Measurements from ENCODE around the gene SLC10A6. TPM values are rescaled to one million over a fixed set of nuclear protein-coding genes. Genes with fewer than 3 reads are reported as not detected.

Gene SLC10A6
- total and polyA plus RNA-seq, 9 of the 15 experiments (the other 6 are each of a cell fraction or from before 2014, with no cell fraction given) = not detected

GRCh38 chr4:86857341-86858052 lies 8.3 kb upstream of the SLC10A6 start (continued):
- TF ChIP-seq ZBTB33 (CRISPR knock-in tag; IDR thresholded peaks at IDR 0.05) (no peak), BCOR (IDR thresholded peaks at IDR 0.05) (no peak), ESRRA (IDR thresholded peaks at IDR 0.05; ENCODE audit: borderline replicate concordance, low read depth) (no peak), ZZZ3 (IDR thresholded peaks at IDR 0.05) (no peak)

GRCh38 chr4:86856896-86857295 lies 7.7 kb upstream of the SLC10A6 start:
- CTCF ChIA-PET (ENCODE audit: low intra/inter-chr PET ratio) = no interaction called here
- POLR2A ChIA-PET = no interaction called here

More at GRCh38 chr4:86856896-86857295, 7.7 kb upstream of the SLC10A6 start:
- intact Hi-C loops (cut with micrococcal nuclease) (no loop called here), in situ Hi-C loops (cut with MboI) (no loop called here)
- TF ChIP-seq TRIM24 (IDR thresholded peaks at IDR 0.05) (no peak), ARHGAP35 (IDR thresholded peaks at IDR 0.05; ENCODE audit: partially characterized antibody) (no peak), ZNF583 (CRISPR knock-in tag; IDR thresholded peaks at IDR 0.05) (no peak), SRSF1 (IDR thresholded peaks at IDR 0.05; ENCODE audit: low read depth, low read length) (no peak), IRF2 (CRISPR knock-in tag; IDR thresholded peaks at IDR 0.05) (no peak), KDM2B (CRISPR knock-in tag; IDR thresholded peaks at IDR 0.05) (no peak), USF1 (CRISPR knock-in tag; IDR thresholded peaks at IDR 0.05) (no peak), MAFK (IDR thresholded peaks at IDR 0.05; ENCODE audit: low read length) (no peak), ELF4 (CRISPR knock-in tag; IDR thresholded peaks at IDR 0.05) (no peak), LEF1 (IDR thresholded peaks at IDR 0.05) (no peak)
- Histone ChIP-seq H3K9me1 (ENCODE audit: control insufficient read depth, insufficient read depth, low read length) (no peaks in the 10 kb centered on the region), H3K4me3 (no peak overlapping the region), H3K9ac (ENCODE audit: insufficient read depth in 1 of 2, low read depth in 2 of 2, low read length in 2 of 2) (no peak overlapping the region), H3K4me2 (ENCODE audit: insufficient read depth, low read length) (no peak overlapping the region), H3K79me2 (ENCODE audit: control insufficient read depth, insufficient read depth, low read length) (no peaks in the 10 kb centered on the region), H3K27me3 (ENCODE audit: control insufficient read depth in 2 of 2, insufficient read depth in 2 of 2, low read length in 2 of 2) (no peaks in the 10 kb centered on the region; a peak in 1 of 5 replicates), H2AFZ (ENCODE audit: low read depth, low read length) (no peak overlapping the region), H3K4me1 (replicated peaks in 1 of 2; ENCODE audit: control insufficient read depth in 2 of 2, insufficient read depth in 2 of 2, low read length in 2 of 2) (no peaks in the 10 kb centered on the region), H3K9me3 (replicated peaks; ENCODE audit: control insufficient read depth, insufficient read depth, low read depth, low read length) (no peaks in the 10 kb centered on the region), H4K20me1 (replicated peaks; ENCODE audit: control insufficient read depth, insufficient read depth, low read length) (no peaks in the 10 kb centered on the region), H3K36me3 (ENCODE audit: control insufficient read depth, insufficient read depth, low read length) (no peaks in the 10 kb centered on the region), H3K27ac (ENCODE audit: extremely low read depth, low read depth, low read length) (no peak overlapping the region)
- DNase-seq (ENCODE audit: extremely low read depth in 1 of 4, low spot score in 3 of 4) (no peak), FAIRE-seq (no peak), ATAC-seq (no peak)
- WGBS (ENCODE audit: insufficient coverage, low coverage, missing lambda C conversion rate) = 0% methylated on average over 1 of the region's 1 CpG
- no TSS peak for BruUV-seq (replicated peaks)
